T-helper 1 cell treated with Interleukin-12 subunit alpha and Interleukin-12 subunit beta and Interleukin-4 antibody, amounts not matched to agents 30 μg/mL and 1 μg/mL, for 36 hours (primary cell): Measurements from ENCODE around the gene UNC13C.

Source experiments
- H3K27ac Mint-ChIP-seq: one replicate; pipeline ENCODE4 v1.8.0; 2021; ENCODE audit warnings: mild to moderate bottlenecking, mixed read lengths
- H3K27me3 Mint-ChIP-seq: one replicate; pipeline ENCODE4 v1.8.0; 2021; ENCODE audit warnings: low read depth, mixed read lengths
- H3K36me3 Mint-ChIP-seq: one replicate; pipeline ENCODE4 v1.8.0; 2021; ENCODE audit warnings: low read depth, mixed read lengths
- H3K4me1 Mint-ChIP-seq: one replicate; pipeline ENCODE4 v1.8.0; 2021; ENCODE audit warnings: low read depth, mixed read lengths
- H3K4me3 Mint-ChIP-seq: one replicate; pipeline ENCODE4 v1.8.0; 2021; ENCODE audit warnings: mild to moderate bottlenecking, moderate library complexity, mixed read lengths
- H3K9me3 Mint-ChIP-seq: one replicate; pipeline ENCODE4 v1.8.0; 2021; ENCODE audit warnings: mixed read lengths

The UNC13C gene

DNA sequence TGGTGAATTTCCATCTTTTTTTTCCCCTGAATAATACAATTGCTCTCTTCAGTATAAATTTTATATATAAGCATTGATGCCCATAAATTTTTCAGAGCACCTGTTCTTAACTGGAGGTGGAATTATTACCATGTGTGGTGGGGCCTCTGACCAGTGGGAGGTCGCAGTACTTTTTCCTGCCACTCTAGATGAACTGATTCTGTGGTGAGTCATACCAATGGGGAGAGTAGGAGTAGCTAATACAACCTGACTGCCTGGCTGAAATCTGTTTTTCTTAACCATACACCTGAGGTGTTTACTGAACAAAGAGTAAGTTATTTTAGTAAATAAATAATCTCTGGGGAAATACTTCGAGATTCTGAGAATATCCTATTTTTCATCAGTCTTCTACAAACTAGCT lies 67.2 kb downstream of the UNC13C start:
- H3K27ac Mint-ChIP-seq = no peak overlapping the region

GRCh38 chr15:54046093-54046492 lies 67.9 kb downstream of the UNC13C start:
- no peak overlapping the region for H3K4me3 Mint-ChIP-seq
- H3K36me3 Mint-ChIP-seq = no peaks in the 10 kb centered on the region
- H3K27me3 Mint-ChIP-seq = no peaks in the 10 kb centered on the region
- H3K4me1 Mint-ChIP-seq = no peaks in the 10 kb centered on the region
- no peak overlapping the region for H3K27ac Mint-ChIP-seq
- no peaks in the 10 kb centered on the region for H3K9me3 Mint-ChIP-seq

More for the DNA sequence above, 67.2 kb downstream of the UNC13C start:
- no peaks in the 10 kb centered on the region for H3K36me3 Mint-ChIP-seq
- H3K4me1 Mint-ChIP-seq = no peaks in the 10 kb centered on the region
- H3K4me3 Mint-ChIP-seq = no peak overlapping the region
- no peaks in the 10 kb centered on the region for H3K27me3 Mint-ChIP-seq
- H3K9me3 Mint-ChIP-seq = no peaks in the 10 kb centered on the region

GRCh38 chr15:54064365-54064764 lies 86.1 kb downstream of the UNC13C start:
- no peak overlapping the region for H3K27ac Mint-ChIP-seq
- no peaks in the 10 kb centered on the region for H3K36me3 Mint-ChIP-seq
- no peak overlapping the region for H3K4me3 Mint-ChIP-seq
- H3K27me3 Mint-ChIP-seq = no peaks in the 10 kb centered on the region
- peaks cover 8% of the 10 kb centered on the region for H3K9me3 Mint-ChIP-seq
- H3K4me1 Mint-ChIP-seq = no peaks in the 10 kb centered on the region

DNA sequence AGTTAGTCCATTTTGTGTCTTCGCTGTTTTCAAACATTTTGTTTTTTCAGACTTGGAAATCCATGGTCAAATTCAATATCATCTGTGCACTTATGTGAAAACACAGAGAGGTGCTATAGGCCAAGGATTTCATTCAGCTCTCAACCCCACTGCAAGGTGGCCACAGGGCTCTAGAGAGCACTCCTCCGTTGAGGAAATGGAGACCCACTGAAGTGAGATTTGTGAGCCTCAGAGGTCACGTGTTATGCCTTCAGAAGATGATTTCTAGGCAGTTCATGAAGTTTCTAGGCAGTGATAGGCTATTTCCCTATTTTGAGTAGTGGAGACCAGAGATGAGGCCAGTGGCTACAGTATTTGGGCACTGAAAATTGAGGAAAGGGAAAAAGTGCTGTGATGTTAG lies 88.2 kb downstream of the UNC13C start:
- Mint-ChIP-seq H3K36me3 (no peaks in the 10 kb centered on the region), H3K9me3 (peaks cover 6% of the 10 kb centered on the region), H3K27me3 (no peaks in the 10 kb centered on the region), H3K27ac (no peak overlapping the region), H3K4me3 (no peak overlapping the region), H3K4me1 (no peaks in the 10 kb centered on the region)

GRCh38 chr15:54082836-54083492 lies 104.7 kb downstream of the UNC13C start:
- Mint-ChIP-seq H3K27me3 (no peaks in the 10 kb centered on the region), H3K36me3 (no peaks in the 10 kb centered on the region), H3K4me3 (no peak overlapping the region), H3K9me3 (no peaks in the 10 kb centered on the region), H3K4me1 (no peaks in the 10 kb centered on the region), H3K27ac (no peak overlapping the region)

DNA sequence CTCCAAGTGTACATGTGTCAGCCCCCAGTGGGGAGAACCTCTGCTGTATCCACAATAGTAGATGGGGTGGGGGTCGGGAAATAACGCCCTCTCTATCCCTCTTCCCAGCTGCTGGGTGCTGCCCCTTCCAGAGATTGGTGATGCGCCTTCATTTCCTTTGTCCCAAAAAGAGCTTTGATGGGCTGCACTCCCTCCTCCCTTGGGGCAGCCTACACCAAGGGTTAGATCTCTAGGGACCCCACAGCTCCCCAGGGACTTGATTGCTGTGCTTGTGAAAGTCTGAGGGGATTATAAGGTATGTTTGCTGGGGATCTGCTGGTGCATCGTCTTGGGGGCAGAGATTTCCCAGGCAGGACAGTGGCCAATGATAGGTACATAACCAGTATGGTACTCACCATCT lies 105.3 kb downstream of the UNC13C start:
- Mint-ChIP-seq H3K4me3 (no peak overlapping the region), H3K27ac (no peak overlapping the region), H3K9me3 (no peaks in the 10 kb centered on the region), H3K4me1 (no peaks in the 10 kb centered on the region), H3K27me3 (no peaks in the 10 kb centered on the region), H3K36me3 (no peaks in the 10 kb centered on the region)

DNA sequence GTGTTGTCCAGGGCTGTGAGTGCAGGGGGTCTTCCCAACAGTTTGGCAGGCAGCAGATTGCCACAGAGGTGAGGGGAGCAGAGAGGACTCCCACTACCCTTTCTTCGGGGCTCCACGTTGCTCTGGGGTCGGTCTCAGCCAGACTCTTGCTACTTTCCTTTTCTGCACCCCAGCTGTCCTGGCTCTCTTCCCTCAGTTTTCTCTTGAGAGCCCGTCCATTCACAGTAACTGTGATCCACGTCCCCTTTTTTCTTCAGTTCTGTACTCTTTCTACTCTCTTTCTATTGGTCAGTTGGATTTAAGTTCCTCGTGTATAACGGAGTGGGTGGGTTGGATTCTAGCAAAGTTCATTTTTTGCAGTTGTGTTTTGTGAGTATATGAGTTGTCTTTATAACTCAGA lies 105.8 kb downstream of the UNC13C start:
- H3K36me3 Mint-ChIP-seq = no peaks in the 10 kb centered on the region
- H3K27me3 Mint-ChIP-seq = no peaks in the 10 kb centered on the region
- no peaks in the 10 kb centered on the region for H3K4me1 Mint-ChIP-seq
- no peak overlapping the region for H3K4me3 Mint-ChIP-seq
- H3K9me3 Mint-ChIP-seq = no peaks in the 10 kb centered on the region
- H3K27ac Mint-ChIP-seq = no peak overlapping the region

- H3K4me3 Mint-ChIP-seq = no peak overlapping the region
- H3K9me3 Mint-ChIP-seq = no peaks in the 10 kb centered on the region
- no peaks in the 10 kb centered on the region for H3K4me1 Mint-ChIP-seq
- H3K36me3 Mint-ChIP-seq = no peaks in the 10 kb centered on the region
- no peaks in the 10 kb centered on the region for H3K27me3 Mint-ChIP-seq
- no peak overlapping the region for H3K27ac Mint-ChIP-seq
These were observed 110.6 kb downstream of the UNC13C start for GRCh38 chr15:54088837-54089236.

GRCh38 chr15:54089776-54090175 lies 111.5 kb downstream of the UNC13C start:
- Mint-ChIP-seq H3K4me3 (no peak overlapping the region), H3K9me3 (no peaks in the 10 kb centered on the region), H3K36me3 (no peaks in the 10 kb centered on the region), H3K4me1 (no peaks in the 10 kb centered on the region), H3K27me3 (no peaks in the 10 kb centered on the region), H3K27ac (no peak overlapping the region)

DNA sequence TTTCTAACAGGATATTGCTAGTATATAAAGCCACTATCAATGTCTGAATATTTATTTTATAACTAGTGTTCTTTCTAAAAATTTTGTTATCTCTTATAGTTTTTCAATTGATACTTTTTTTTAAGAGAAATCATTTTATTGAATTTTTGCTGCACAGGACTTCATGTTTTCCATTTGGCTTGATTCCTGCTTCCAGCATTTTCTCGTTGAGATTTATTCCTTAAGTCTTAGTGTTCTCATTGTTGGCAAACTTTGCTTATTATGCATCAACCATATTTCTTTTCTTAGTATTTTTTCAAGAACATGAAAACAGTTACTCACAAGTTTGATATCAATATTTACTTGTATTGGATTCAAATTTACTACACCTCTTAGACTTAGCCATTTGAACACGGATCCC lies 113.4 kb downstream of the UNC13C start:
- no peaks in the 10 kb centered on the region for H3K4me1 Mint-ChIP-seq
- H3K27me3 Mint-ChIP-seq = no peaks in the 10 kb centered on the region
- no peak overlapping the region for H3K4me3 Mint-ChIP-seq
- no peak overlapping the region for H3K27ac Mint-ChIP-seq
- no peaks in the 10 kb centered on the region for H3K36me3 Mint-ChIP-seq
- H3K9me3 Mint-ChIP-seq = no peaks in the 10 kb centered on the region

DNA sequence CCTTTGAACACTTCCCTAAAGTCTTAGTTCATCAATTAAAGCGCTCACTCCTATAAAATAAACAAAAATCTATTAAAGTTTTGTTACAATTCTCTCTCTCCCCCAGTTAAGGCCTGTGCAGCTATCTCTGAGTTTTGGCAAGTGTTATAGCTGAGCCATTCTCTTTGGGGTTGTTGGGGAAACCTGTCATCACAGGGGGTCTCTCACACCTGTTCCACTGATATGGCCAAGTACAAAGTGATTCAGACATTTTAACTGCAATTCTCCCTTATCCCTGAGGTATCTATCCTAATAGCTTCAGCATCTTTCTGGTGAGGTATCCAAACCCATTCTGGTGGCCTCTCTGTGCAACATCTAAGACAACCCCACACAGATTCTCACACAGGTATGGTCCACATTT lies 116.4 kb downstream of the UNC13C start:
- no peak overlapping the region for H3K27ac Mint-ChIP-seq
- H3K36me3 Mint-ChIP-seq = no peaks in the 10 kb centered on the region
- H3K4me1 Mint-ChIP-seq = no peaks in the 10 kb centered on the region
- no peaks in the 10 kb centered on the region for H3K27me3 Mint-ChIP-seq
- no peaks in the 10 kb centered on the region for H3K9me3 Mint-ChIP-seq
- H3K4me3 Mint-ChIP-seq = no peak overlapping the region

- H3K36me3 Mint-ChIP-seq = no peaks in the 10 kb centered on the region
- no peaks in the 10 kb centered on the region for H3K27me3 Mint-ChIP-seq
- no peaks in the 10 kb centered on the region for H3K9me3 Mint-ChIP-seq
- no peaks in the 10 kb centered on the region for H3K4me1 Mint-ChIP-seq
- H3K27ac Mint-ChIP-seq = no peak overlapping the region
- no peak overlapping the region for H3K4me3 Mint-ChIP-seq
These were observed 118.8 kb downstream of the UNC13C start for GRCh38 chr15:54097019-54097418.

GRCh38 chr15:54099010-54099409 lies 120.8 kb downstream of the UNC13C start:
- Mint-ChIP-seq H3K27ac (no peak overlapping the region), H3K4me1 (no peaks in the 10 kb centered on the region), H3K27me3 (no peaks in the 10 kb centered on the region), H3K4me3 (no peak overlapping the region), H3K9me3 (no peaks in the 10 kb centered on the region), H3K36me3 (no peaks in the 10 kb centered on the region)

- Mint-ChIP-seq H3K27ac (no peak overlapping the region), H3K4me3 (no peak overlapping the region), H3K27me3 (no peaks in the 10 kb centered on the region), H3K9me3 (no peaks in the 10 kb centered on the region), H3K36me3 (no peaks in the 10 kb centered on the region), H3K4me1 (no peaks in the 10 kb centered on the region)
These were observed 123.5 kb downstream of the UNC13C start for GRCh38 chr15:54101664-54102270.

GRCh38 chr15:54102704-54103103 lies 124.5 kb downstream of the UNC13C start:
- no peaks in the 10 kb centered on the region for H3K4me1 Mint-ChIP-seq
- H3K36me3 Mint-ChIP-seq = no peaks in the 10 kb centered on the region
- H3K27me3 Mint-ChIP-seq = no peaks in the 10 kb centered on the region
- H3K27ac Mint-ChIP-seq = no peak overlapping the region
- no peak overlapping the region for H3K4me3 Mint-ChIP-seq
- no peaks in the 10 kb centered on the region for H3K9me3 Mint-ChIP-seq
